Cardiac fibroblast (primary cell): ENCODE measurements around the gene SPRED2.
"Not testable (repeated sequence)": the region's sequence is repeated elsewhere in the genome, so short reads cannot be mapped to it uniquely, and the experiment has no call there.

ENCODE experiments used
- DNase-seq, 2 donors: peaks; one replicate each; pipeline versions ENCODE4 v3.0.0 to v3.0.0-alpha.2; 2010; ENCODE audit warnings: low read depth in 2 of 2
- H3K4me3 ChIP-seq, 2 donors: replicated peaks in 1 of 2; 1 replicate in 1 of 2; 2 replicates in 1 of 2; pipeline ENCODE4 v1.5.1; 2011; ENCODE audit warnings: low read depth in 2 of 2, low read length in 2 of 2, mild to moderate bottlenecking in 2 of 2, moderate library complexity in 1 of 2
- TF ChIP-seq, protein P1 (sequence below): IDR thresholded peaks from one replicate; pipeline ENCODE4 v1.5.1; 2011; ENCODE audit warnings: low read depth, mild to moderate bottlenecking, low read length, inconsistent platforms

SPRED2 gene

DNA sequence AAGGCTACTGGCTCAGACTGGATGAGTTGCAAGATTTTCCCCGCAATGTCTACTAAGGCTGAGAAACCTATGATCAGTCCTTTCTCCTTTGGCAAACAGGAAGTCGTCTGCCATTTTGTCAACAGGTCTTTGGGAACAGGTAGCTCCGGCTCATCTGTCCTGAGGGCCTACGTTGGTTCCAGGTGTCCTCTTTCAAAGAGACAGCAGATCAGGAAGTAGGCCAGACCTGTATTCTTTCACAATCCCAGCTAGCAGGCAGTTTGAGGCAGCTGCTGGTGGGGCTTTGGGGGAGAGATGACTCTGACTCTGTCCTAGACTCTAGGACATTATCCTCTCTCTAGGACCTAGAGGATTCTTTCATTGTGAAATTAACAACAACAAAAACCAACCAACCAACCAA is 106.1 kb downstream of the SPRED2 start:
- no peak overlapping the region for H3K4me3 ChIP-seq
- TF ChIP-seq, protein P1, sequence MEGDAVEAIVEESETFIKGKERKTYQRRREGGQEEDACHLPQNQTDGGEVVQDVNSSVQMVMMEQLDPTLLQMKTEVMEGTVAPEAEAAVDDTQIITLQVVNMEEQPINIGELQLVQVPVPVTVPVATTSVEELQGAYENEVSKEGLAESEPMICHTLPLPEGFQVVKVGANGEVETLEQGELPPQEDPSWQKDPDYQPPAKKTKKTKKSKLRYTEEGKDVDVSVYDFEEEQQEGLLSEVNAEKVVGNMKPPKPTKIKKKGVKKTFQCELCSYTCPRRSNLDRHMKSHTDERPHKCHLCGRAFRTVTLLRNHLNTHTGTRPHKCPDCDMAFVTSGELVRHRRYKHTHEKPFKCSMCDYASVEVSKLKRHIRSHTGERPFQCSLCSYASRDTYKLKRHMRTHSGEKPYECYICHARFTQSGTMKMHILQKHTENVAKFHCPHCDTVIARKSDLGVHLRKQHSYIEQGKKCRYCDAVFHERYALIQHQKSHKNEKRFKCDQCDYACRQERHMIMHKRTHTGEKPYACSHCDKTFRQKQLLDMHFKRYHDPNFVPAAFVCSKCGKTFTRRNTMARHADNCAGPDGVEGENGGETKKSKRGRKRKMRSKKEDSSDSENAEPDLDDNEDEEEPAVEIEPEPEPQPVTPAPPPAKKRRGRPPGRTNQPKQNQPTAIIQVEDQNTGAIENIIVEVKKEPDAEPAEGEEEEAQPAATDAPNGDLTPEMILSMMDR: no peak

DNA sequence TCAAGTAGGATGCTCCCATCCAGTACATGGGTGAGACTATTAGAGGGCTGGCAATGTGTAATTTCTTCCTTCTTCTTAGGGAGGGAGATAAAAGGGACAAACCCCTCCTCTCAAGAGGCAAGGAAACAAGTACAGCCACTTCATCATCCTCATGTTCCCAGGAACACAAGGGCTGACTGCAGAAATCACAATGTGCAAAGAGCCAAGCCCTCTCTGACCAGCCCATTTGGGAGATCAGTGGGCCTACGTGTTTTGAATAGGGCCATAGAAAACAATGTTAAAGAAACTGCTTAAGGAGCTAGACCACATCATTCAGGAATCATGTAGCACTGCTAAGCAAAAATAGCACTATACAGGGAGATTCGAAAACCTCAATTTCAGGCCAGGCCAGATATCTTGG is 107.3 kb downstream of the SPRED2 start:
- no peak overlapping the region for H3K4me3 ChIP-seq
- DNase-seq: no peak
- TF ChIP-seq, protein P1: no peak

More for the DNA sequence above, 106.1 kb downstream of the SPRED2 start:
- DNase-seq: no peak

DNA sequence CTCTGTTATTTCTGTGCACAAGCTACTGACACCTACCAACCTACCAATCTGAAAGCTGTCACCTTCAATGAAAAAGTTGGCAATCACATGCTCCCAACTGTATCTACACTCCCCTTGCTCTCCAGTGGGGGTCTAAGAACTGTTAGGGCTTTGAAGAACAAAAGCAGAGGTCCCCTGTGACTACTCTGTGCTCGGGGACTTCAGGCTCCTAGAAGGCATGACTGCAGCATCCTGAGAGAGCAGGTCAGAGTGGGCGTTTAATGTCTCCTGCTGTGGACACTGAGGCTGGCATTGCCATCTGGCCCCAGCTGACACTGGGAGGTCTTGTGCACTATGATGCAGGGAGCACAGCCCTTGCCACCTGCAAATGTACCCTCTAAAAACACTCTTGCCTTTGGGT is 111.5 kb downstream of the SPRED2 start:
- no peak for DNase-seq
- TF ChIP-seq, protein P1: no peak
- no peak overlapping the region for H3K4me3 ChIP-seq

DNA sequence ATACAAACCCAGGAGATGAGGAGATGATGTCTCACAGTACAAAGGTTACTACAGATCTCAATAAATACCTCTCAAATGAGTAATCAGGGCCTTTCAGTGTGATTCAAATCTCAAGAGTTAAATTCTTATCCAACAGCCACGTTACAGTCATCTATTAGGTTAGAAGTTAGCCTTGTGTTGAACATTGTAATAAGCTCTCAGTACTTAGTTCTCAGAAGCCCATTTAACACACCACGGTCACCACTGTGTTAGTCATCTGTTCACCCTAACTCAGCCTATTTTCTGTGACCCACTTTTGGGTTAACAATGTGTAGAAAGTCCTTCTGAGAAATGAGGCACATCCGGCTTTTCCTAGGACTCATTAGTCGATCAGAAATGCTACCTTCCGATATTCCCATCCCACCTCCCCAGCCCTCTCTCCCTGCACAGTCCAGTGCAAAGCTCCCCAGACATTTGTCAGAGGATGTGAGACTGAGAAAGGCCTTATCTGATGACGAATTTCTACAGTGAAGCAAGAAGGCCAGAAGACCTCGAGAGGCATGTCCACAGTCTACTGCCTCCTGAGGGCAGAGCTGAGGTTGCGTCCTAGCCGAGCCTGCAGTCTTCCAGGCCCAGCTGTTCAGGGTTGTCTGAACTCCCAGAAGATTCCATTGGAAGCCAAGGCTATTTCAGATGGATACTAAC is 112.2 kb downstream of the SPRED2 start:
- TF ChIP-seq, protein P1: peak; percentile 88
- DNase-seq: peak; percentile 81 to 95
- H3K4me3 ChIP-seq: no peak overlapping the region

DNA sequence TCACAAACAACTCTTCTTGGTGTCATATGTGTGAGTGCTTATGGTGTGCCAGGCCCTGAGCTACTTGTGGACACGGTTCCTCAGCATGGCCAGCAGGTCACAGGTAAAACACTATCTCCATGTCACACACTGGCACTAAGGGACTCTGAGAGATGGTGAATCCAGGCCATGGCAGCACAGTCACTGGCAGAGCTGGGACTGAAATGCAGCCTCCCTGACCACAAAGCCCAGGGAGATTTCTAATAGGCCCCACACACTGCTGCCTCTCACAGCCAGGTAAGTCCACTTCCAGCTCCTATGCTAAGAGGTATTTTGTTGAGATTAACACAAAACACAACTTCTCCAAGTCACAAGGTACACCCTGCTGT is 112.7 kb downstream of the SPRED2 start:
- no peak for DNase-seq
- no peak overlapping the region for H3K4me3 ChIP-seq
- TF ChIP-seq, protein P1: no peak

DNA sequence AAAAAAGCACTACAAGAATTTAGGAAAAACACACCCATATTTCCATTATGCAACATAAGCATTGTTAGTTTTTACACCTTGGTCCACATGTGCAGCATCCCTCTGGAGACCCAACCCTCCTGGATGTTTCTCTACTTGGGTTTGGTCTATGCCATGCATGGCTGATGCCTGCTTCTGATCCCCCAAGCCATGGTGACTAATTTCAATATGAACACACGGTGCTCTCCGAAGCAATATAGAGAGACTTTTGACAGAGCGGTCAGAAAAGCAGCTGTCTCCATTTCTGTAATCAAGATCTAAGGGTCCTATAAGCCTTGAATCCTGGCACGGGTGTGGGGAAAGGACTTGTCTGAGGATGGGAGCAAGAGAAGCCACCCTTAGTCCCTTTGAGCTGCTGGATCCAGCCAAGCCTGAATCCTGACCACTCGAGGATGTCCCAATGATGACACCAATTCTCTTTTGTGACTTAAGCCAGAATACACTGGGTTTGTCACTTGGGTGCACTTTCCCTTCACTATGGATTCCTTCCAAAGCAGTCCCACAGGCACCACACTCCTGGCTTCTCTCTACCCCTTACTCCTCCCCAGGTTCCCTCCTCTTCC is 113.2 kb downstream of the SPRED2 start:
- no peak overlapping the region for H3K4me3 ChIP-seq
- TF ChIP-seq, protein P1: no peak
- no peak for DNase-seq

DNA sequence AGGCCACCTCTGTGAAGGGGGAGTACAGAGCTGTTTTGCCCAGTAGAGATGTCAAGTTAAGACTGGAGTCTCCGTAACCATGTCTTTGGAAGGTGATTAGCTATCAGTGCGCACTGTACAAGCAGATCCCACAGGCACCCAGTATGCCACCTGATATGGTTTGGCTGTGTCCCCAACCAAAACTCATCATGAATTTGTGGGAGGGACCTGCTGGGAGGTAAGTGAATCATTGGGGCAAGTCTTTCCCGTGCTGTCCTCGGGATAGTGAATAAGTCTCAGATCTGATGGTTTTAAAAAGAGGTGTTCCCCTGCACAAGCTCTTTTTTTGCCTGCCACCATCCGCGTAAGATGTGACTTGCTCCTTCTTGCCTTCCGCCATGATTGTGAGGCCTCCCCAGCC is 114.6 kb downstream of the SPRED2 start:
- no peak for DNase-seq
- TF ChIP-seq, protein P1: no peak
- H3K4me3 ChIP-seq: no peak overlapping the region

DNA sequence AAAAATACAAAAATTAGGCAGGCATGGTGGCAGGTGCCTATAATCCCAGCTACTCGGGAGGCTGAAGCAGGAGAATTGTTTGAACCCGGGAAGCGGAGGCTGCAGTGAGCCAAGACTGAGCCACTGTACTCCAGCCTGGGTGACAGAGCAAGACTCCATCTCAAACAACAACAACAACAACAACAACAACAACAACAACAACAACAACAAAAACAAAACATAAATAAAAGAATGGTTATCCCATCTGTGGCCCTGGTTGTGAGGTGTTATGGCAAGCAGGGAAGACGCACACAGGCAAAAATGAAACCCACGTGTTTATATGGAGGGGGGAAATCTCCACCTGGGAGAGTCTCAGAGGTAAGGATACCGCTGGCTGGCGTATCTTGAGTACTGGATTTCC is 115.0 kb downstream of the SPRED2 start:
- DNase-seq: not testable (repeated sequence)

More for the DNA sequence above, 115.0 kb downstream of the SPRED2 start:
- not testable (repeated sequence) for H3K4me3 ChIP-seq
